ENCODE measurements around the gene COL23A1.
"Not testable (repeated sequence)": the region's sequence is repeated elsewhere in the genome, so short reads cannot be mapped to it uniquely, and the experiment has no call there.

The COL23A1 gene

GRCh38 chr5:178587763-178588611, 2.2 kb downstream of the COL23A1 start:
- no peak for DNase-seq

- DNase-seq, result no peak
Measured at GRCh38 chr5:178586396-178586795, 3.8 kb downstream of the COL23A1 start.

GRCh38 chr5:178585421-178585820, 4.8 kb downstream of the COL23A1 start:
- DNase-seq, result not testable (repeated sequence)

- no peak for DNase-seq
Measured at GRCh38 chr5:178583279-178583678, 6.9 kb downstream of the COL23A1 start.

GRCh38 chr5:178582291-178582690, 7.9 kb downstream of the COL23A1 start:
- no peak for DNase-seq

- no peak for DNase-seq
Measured at GRCh38 chr5:178581621-178582020, 8.6 kb downstream of the COL23A1 start.

GRCh38 chr5:178580271-178580955, 9.8 kb downstream of the COL23A1 start:
- no peak for DNase-seq

- DNase-seq, result no peak
Measured at GRCh38 chr5:178577944-178578343, 12.2 kb downstream of the COL23A1 start.

GRCh38 chr5:178577376-178577839, 12.8 kb downstream of the COL23A1 start:
- DNase-seq, result no peak

- DNase-seq, result no peak
Measured at GRCh38 chr5:178576591-178577351, 13.4 kb downstream of the COL23A1 start.

- DNase-seq, result no peak
Measured at GRCh38 chr5:178573216-178573615, 17.0 kb downstream of the COL23A1 start.

- no peak for DNase-seq
Measured at GRCh38 chr5:178572617-178573016, 17.6 kb downstream of the COL23A1 start.

GRCh38 chr5:178569485-178569884, 20.7 kb downstream of the COL23A1 start:
- no peak for DNase-seq

- no peak for DNase-seq
Measured at GRCh38 chr5:178564811-178565550, 25.2 kb downstream of the COL23A1 start.

GRCh38 chr5:178564397-178564796, 25.8 kb downstream of the COL23A1 start:
- no peak for DNase-seq

- no peak for DNase-seq
Measured at GRCh38 chr5:178563621-178564020, 26.6 kb downstream of the COL23A1 start.

- no peak for DNase-seq
Measured at GRCh38 chr5:178561746-178562264, 28.4 kb downstream of the COL23A1 start.

- DNase-seq, result no peak
Measured at GRCh38 chr5:178560911-178561310, 29.3 kb downstream of the COL23A1 start.

GRCh38 chr5:178557416-178557815, 32.8 kb downstream of the COL23A1 start:
- DNase-seq, result no peak

GRCh38 chr5:178555771-178556211, 34.4 kb downstream of the COL23A1 start:
- no peak for DNase-seq

- DNase-seq, result no peak
Measured at GRCh38 chr5:178555005-178555404, 35.2 kb downstream of the COL23A1 start.

GRCh38 chr5:178554311-178554710, 35.9 kb downstream of the COL23A1 start:
- DNase-seq, result no peak
